Keratinocyte (primary cell): ENCODE measurements around the gene C12orf75. TPM values are rescaled to one million over a fixed set of nuclear protein-coding genes. Genes with fewer than 3 reads are reported as not detected.

Source experiments
- DNase-seq: peaks from one replicate; pipeline ENCODE4 v3.0.0-alpha.2; 2011; ENCODE audit warnings: low read depth, missing footprints, low spot score
- FAIRE-seq: peaks from 2 replicates; lab custom pipeline; 2011; peaks lifted over from hg19 to GRCh38; lab: Jason Lieb, UNC
- H2AFZ ChIP-seq: 2 replicates; pipeline ENCODE4 v1.6.0; 2012; ENCODE audit warnings: low read length, control low read depth, inconsistent platforms; ENCODE audit not compliant: control insufficient read depth
- H3K27ac ChIP-seq: 2 replicates; pipeline ENCODE4 v1.5.1; 2011; ENCODE audit warnings: low read length; ENCODE audit not compliant: control insufficient read depth, insufficient read depth
- H3K27me3 ChIP-seq: 3 replicates; pipeline ENCODE4 v1.6.0; 2011; ENCODE audit warnings: low read length; ENCODE audit not compliant: control insufficient read depth, insufficient read depth; ENCODE audit errors: extremely low read depth
- H3K36me3 ChIP-seq, 2 experiments: 2 replicates in 1 of 2; 3 replicates in 1 of 2; pipeline ENCODE4 v1.5.1; 2011; ENCODE audit warnings: low read length in 2 of 2, mild to moderate bottlenecking in 1 of 2; ENCODE audit not compliant: control insufficient read depth in 2 of 2, insufficient read depth in 2 of 2; ENCODE audit errors: extremely low read depth in 1 of 2
- H3K4me1 ChIP-seq: 3 replicates; pipeline ENCODE4 v1.5.1; 2011; ENCODE audit warnings: low read length; ENCODE audit not compliant: control insufficient read depth, insufficient read depth; ENCODE audit errors: extremely low read depth
- H3K4me2 ChIP-seq: 3 replicates; pipeline ENCODE4 v1.6.0; 2011; ENCODE audit warnings: low read depth, low read length; ENCODE audit not compliant: control insufficient read depth, insufficient read depth; ENCODE audit errors: extremely low read depth
- H3K4me3 ChIP-seq, 3 experiments: fragments of 200-600 bp in 1 of 3; sonication (generic) in 1 of 3; 2 replicates in 2 of 3; 3 replicates in 1 of 3; pipeline ENCODE4 v1.5.1; 2011 to 2016; ENCODE audit warnings: low read length in 3 of 3, mild to moderate bottlenecking in 3 of 3, control low read depth in 2 of 3, inconsistent platforms in 1 of 3, low read depth in 1 of 3, mixed read lengths in 1 of 3, mixed run types in 1 of 3, moderate library complexity in 1 of 3; ENCODE audit not compliant: control insufficient read depth in 2 of 3, insufficient read depth in 2 of 3; ENCODE audit errors: extremely low read depth in 1 of 3
- H3K79me2 ChIP-seq: 2 replicates; pipeline ENCODE4 v1.6.0; 2012; ENCODE audit warnings: low read length; ENCODE audit not compliant: control insufficient read depth, insufficient read depth
- H3K9ac ChIP-seq: 3 replicates; pipeline ENCODE4 v1.6.0; 2011; ENCODE audit warnings: low read length; ENCODE audit not compliant: control insufficient read depth, insufficient read depth; ENCODE audit errors: extremely low read depth
- H3K9me1 ChIP-seq: 3 replicates; pipeline ENCODE4 v1.6.0; 2011; ENCODE audit warnings: low read length; ENCODE audit not compliant: control insufficient read depth, insufficient read depth; ENCODE audit errors: extremely low read depth
- H3K9me3 ChIP-seq: 2 replicates; pipeline ENCODE4 v1.5.1; 2012; ENCODE audit warnings: low read depth, low read length; ENCODE audit not compliant: control insufficient read depth
- H4K20me1 ChIP-seq: 3 replicates; pipeline ENCODE4 v1.6.0; 2011; ENCODE audit warnings: low read length; ENCODE audit not compliant: control insufficient read depth, insufficient read depth; ENCODE audit errors: extremely low read depth
- CTCF ChIP-seq, 3 experiments: IDR thresholded peaks in 1 of 3; conservative IDR thresholded peaks in 1 of 3; optimal IDR thresholded peaks in 1 of 3; 2 replicates in 2 of 3; 3 replicates in 1 of 3; pipeline versions ENCODE3 to v1.5.1; 2011; ENCODE audit warnings: low read length in 3 of 3, mild to moderate bottlenecking in 3 of 3, moderate library complexity in 2 of 3, control low read depth in 1 of 3, inconsistent platforms in 1 of 3; ENCODE audit not compliant: insufficient read depth in 2 of 3; ENCODE audit errors: extremely low read depth in 1 of 3
- EZH2 ChIP-seq: IDR thresholded peaks from one replicate; pipeline ENCODE4 v1.6.1; 2012; ENCODE audit warnings: inconsistent platforms, mild to moderate bottlenecking, low read length, moderate library complexity
- dilution Hi-C: fragments of 300-500 bp; cut with MboI; formaldehyde crosslinking; loops from one replicate; pipeline ENCODE4 v1.7.0; 2020; ENCODE audit warnings: low sequenced_read_pairs; ENCODE audit not compliant: extremely low pct_ligation_motif_present
- polyA plus RNA-seq, 5 experiments: library from polyadenylated mRNA; depleted of rRNA in 3 of 5; stranded (reverse) in 3 of 5; stranded (forward) in 1 of 5; unstranded in 1 of 5; fragments of >200 nt; gene quantifications; 1 replicate in 1 of 5; 2 replicates in 3 of 5; 3 replicates in 1 of 5; pipeline versions ENCODE4 v1.2.1 to v1.2.3, GENCODE V29; 2011 to 2012; ENCODE audit warnings: missing spikeins in 2 of 5, low read depth in 1 of 5, low replicate concordance in 1 of 5

The C12orf75 gene
- polyA plus RNA-seq, 1 donor (not counting 4 experiments of a cell fraction or from before 2014, with no cell fraction given): 160 TPM

- H2AFZ ChIP-seq: no peak overlapping the region
- peaks cover 4% of the 10 kb centered on the region for H3K4me1 ChIP-seq
- FAIRE-seq: no peak
- H3K9me1 ChIP-seq: no peaks in the 10 kb centered on the region
- no peaks in the 10 kb centered on the region for H3K79me2 ChIP-seq
- DNase-seq: no peak
- H3K9me3 ChIP-seq: no peaks in the 10 kb centered on the region
- H3K4me3 ChIP-seq: no peak overlapping the region
- H3K4me2 ChIP-seq: no peak overlapping the region
- H4K20me1 ChIP-seq: no peaks in the 10 kb centered on the region
- H3K36me3 ChIP-seq: no peaks in the 10 kb centered on the region
- H3K9ac ChIP-seq: no peak overlapping the region
- dilution Hi-C loops: no loop called here
- no peak overlapping the region for H3K27ac ChIP-seq
- no peak for TF ChIP-seq CTCF (optimal IDR thresholded peaks at IDR 0.05 in 1 of 3, IDR thresholded peaks at IDR 0.05 in 1 of 3, conservative IDR thresholded peaks at IDR 0.05 in 1 of 3; ENCODE audit: extremely low read depth in 1 of 3, insufficient read depth in 2 of 3, low read length in 3 of 3)
- no peak for TF ChIP-seq EZH2
- no peaks in the 10 kb centered on the region for H3K27me3 ChIP-seq
These were observed 34.1 kb upstream of the C12orf75 start for GRCh38 chr12:105296116-105297089.

- no peak for DNase-seq
- no peak overlapping the region for H2AFZ ChIP-seq
- TF ChIP-seq CTCF (optimal IDR thresholded peaks at IDR 0.05 in 1 of 3, IDR thresholded peaks at IDR 0.05 in 1 of 3, conservative IDR thresholded peaks at IDR 0.05 in 1 of 3; ENCODE audit: extremely low read depth in 1 of 3, insufficient read depth in 2 of 3, low read length in 3 of 3) (no peak), EZH2 (no peak)
- H3K4me1 ChIP-seq: no peaks in the 10 kb centered on the region
- dilution Hi-C loops: no loop called here
- no peak overlapping the region for H3K4me3 ChIP-seq
- H3K9ac ChIP-seq: no peak overlapping the region
- no peaks in the 10 kb centered on the region for H3K36me3 ChIP-seq
- no peak overlapping the region for H3K4me2 ChIP-seq
- no peak overlapping the region for H3K27ac ChIP-seq
- no peaks in the 10 kb centered on the region for H3K79me2 ChIP-seq
- H3K9me3 ChIP-seq: no peaks in the 10 kb centered on the region
- FAIRE-seq: no peak
- H4K20me1 ChIP-seq: no peaks in the 10 kb centered on the region
- H3K9me1 ChIP-seq: no peaks in the 10 kb centered on the region
- no peaks in the 10 kb centered on the region for H3K27me3 ChIP-seq
These were observed 29.6 kb upstream of the C12orf75 start for GRCh38 chr12:105300883-105301282.
